ENCODE data around the gene GOLGA2.

DNA sequence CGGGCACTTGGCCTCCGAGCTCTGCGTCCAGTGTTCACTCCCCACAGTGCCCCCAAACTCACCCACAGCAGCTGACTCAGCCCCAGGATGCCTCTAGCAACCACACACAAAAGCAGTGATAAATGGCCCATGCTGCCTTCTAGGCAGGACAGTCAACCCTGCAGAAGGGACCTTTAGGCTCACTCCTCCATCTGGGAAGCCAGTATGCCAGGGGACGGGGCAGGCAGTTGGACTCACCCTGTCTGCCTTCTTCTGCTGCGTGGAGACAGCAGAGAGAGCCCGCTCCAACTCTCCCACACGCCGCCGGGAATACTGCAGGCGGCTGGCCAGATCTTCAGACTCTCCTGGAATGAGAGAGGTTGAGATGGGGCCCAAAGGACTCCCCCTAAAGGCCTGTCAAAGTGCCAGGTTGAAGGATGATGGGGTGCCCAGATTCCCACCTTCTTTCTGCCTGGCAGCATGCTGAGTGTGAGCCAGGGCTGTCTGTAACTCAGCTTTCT, 10.4 kb downstream of the GOLGA2 start:
- TF ChIP-seq, protein P1, sequence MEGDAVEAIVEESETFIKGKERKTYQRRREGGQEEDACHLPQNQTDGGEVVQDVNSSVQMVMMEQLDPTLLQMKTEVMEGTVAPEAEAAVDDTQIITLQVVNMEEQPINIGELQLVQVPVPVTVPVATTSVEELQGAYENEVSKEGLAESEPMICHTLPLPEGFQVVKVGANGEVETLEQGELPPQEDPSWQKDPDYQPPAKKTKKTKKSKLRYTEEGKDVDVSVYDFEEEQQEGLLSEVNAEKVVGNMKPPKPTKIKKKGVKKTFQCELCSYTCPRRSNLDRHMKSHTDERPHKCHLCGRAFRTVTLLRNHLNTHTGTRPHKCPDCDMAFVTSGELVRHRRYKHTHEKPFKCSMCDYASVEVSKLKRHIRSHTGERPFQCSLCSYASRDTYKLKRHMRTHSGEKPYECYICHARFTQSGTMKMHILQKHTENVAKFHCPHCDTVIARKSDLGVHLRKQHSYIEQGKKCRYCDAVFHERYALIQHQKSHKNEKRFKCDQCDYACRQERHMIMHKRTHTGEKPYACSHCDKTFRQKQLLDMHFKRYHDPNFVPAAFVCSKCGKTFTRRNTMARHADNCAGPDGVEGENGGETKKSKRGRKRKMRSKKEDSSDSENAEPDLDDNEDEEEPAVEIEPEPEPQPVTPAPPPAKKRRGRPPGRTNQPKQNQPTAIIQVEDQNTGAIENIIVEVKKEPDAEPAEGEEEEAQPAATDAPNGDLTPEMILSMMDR (IDR thresholded peaks at IDR 0.05), result no peak
- TF ChIP-seq POLR2A (IDR thresholded peaks at IDR 0.05), result no peak
